ENCODE data around the gene ROBO1. TPM values are rescaled to one million over a fixed set of nuclear protein-coding genes. Genes with fewer than 3 reads are reported as not detected.

The ROBO1 gene
- total and polyA plus RNA-seq, 2 donors (not counting 3 experiments of a cell fraction or from before 2014, with no cell fraction given), result 5.9 to 14.2 TPM

- no peaks in the 10 kb centered on the region for H4K20me1 ChIP-seq (replicated peaks; ENCODE audit: control insufficient read depth, extremely low read depth, insufficient read depth, low read length)
- H3K9me1 ChIP-seq (replicated peaks; ENCODE audit: control insufficient read depth, extremely low read depth, insufficient read depth, low read length), result no peaks in the 10 kb centered on the region
- BruUV-seq (replicated peaks), result no TSS peak
- no peaks in the 10 kb centered on the region for H3K9me3 ChIP-seq (replicated peaks; ENCODE audit: control insufficient read depth, insufficient read depth, low read length)
- POLR2A ChIA-PET, result no interaction called here
- no peaks in the 10 kb centered on the region for H3K79me2 ChIP-seq (ENCODE audit: control insufficient read depth, insufficient read depth, low read length)
- no peaks in the 10 kb centered on the region for H3K4me1 ChIP-seq (ENCODE audit: control insufficient read depth, extremely low read depth, insufficient read depth, low read length)
- H3K27me3 ChIP-seq (ENCODE audit: control insufficient read depth in 2 of 2, insufficient read depth in 2 of 2, low read length in 2 of 2), result no peaks in the 10 kb centered on the region
- H3K4me3 ChIP-seq (replicated peaks in 1 of 3; ENCODE audit: insufficient read depth in 1 of 3, low read depth in 1 of 3, low read length in 3 of 3), result no peak overlapping the region
- dilution Hi-C loops (cut with MboI; ENCODE audit: extremely low pct_ligation_motif_present, low sequenced_read_pairs), result no loop called here
- no peak overlapping the region for H3K27ac ChIP-seq (ENCODE audit: insufficient read depth, low read depth, low read length)
- intact Hi-C loops (cut with micrococcal nuclease), result no loop called here
- H2AFZ ChIP-seq (ENCODE audit: low read depth, low read length), result no peak overlapping the region
- no peaks in the 10 kb centered on the region for H3K36me3 ChIP-seq (ENCODE audit: control insufficient read depth in 2 of 2, extremely low read depth in 1 of 2, insufficient read depth in 2 of 2, low read length in 2 of 2)
- no peak for DNase-seq (ENCODE audit: low read depth, low spot score)
- no peak overlapping the region for H3K4me2 ChIP-seq (ENCODE audit: insufficient read depth, low read length)
- CTCF ChIA-PET, result no interaction called here
- no peak overlapping the region for H3K9ac ChIP-seq (replicated peaks; ENCODE audit: extremely low read depth, insufficient read depth, low read length)
- FAIRE-seq, result no peak
- TF ChIP-seq MAX (IDR thresholded peaks at IDR 0.05; ENCODE audit: insufficient read depth, insufficient read length), result no peak
These were observed 113.8 kb downstream of the ROBO1 start for GRCh38 chr3:79654019-79654418.

GRCh38 chr3:79653266-79653830, 114.5 kb downstream of the ROBO1 start:
- no TSS peak for BruUV-seq (replicated peaks)
- no peaks in the 10 kb centered on the region for H3K79me2 ChIP-seq (ENCODE audit: control insufficient read depth, insufficient read depth, low read length)
- no peak overlapping the region for H3K4me3 ChIP-seq (replicated peaks in 1 of 3; ENCODE audit: insufficient read depth in 1 of 3, low read depth in 1 of 3, low read length in 3 of 3)
- H3K27ac ChIP-seq (ENCODE audit: insufficient read depth, low read depth, low read length), result no peak overlapping the region
- ChIA-PET CTCF (no interaction called here), POLR2A (no interaction called here)
- intact Hi-C loops (cut with micrococcal nuclease) (no loop called here), dilution Hi-C loops (cut with MboI; ENCODE audit: extremely low pct_ligation_motif_present, low sequenced_read_pairs) (no loop called here)
- TF ChIP-seq GATA2 (IDR thresholded peaks at IDR 0.05; ENCODE audit: insufficient read depth, insufficient read length, low read depth, low read length) (no peak), CTCF (IDR thresholded peaks at IDR 0.05; ENCODE audit: extremely low read depth in 1 of 2, insufficient read depth in 1 of 2, low read depth in 1 of 2, low read length in 2 of 2) (no peak), MYC (IDR thresholded peaks at IDR 0.05; ENCODE audit: low read depth, low read length) (no peak), FOS (IDR thresholded peaks at IDR 0.05; ENCODE audit: borderline replicate concordance, insufficient read depth, low read length) (no peak), POLR2AphosphoS5 (IDR thresholded peaks at IDR 0.05; ENCODE audit: insufficient read depth, low read depth, low read length) (no peak), EZH2 (IDR thresholded peaks at IDR 0.05; ENCODE audit: borderline replicate concordance, low read depth, low read length, severe bottlenecking) (no peak), JUN (IDR thresholded peaks at IDR 0.05; ENCODE audit: borderline replicate concordance, insufficient read depth, insufficient read length, low read depth) (no peak), POLR2A (IDR thresholded peaks at IDR 0.05; ENCODE audit: low read depth, low read length) (no peak), MAX (IDR thresholded peaks at IDR 0.05; ENCODE audit: insufficient read depth, insufficient read length) (no peak)
- no peaks in the 10 kb centered on the region for H3K9me3 ChIP-seq (replicated peaks; ENCODE audit: control insufficient read depth, insufficient read depth, low read length)
- no peaks in the 10 kb centered on the region for H3K27me3 ChIP-seq (ENCODE audit: control insufficient read depth in 2 of 2, insufficient read depth in 2 of 2, low read length in 2 of 2)
- H3K4me1 ChIP-seq (ENCODE audit: control insufficient read depth, extremely low read depth, insufficient read depth, low read length), result no peaks in the 10 kb centered on the region
- H3K4me2 ChIP-seq (ENCODE audit: insufficient read depth, low read length), result no peak overlapping the region
- no peaks in the 10 kb centered on the region for H3K36me3 ChIP-seq (ENCODE audit: control insufficient read depth in 2 of 2, extremely low read depth in 1 of 2, insufficient read depth in 2 of 2, low read length in 2 of 2)
- FAIRE-seq (no peak), DNase-seq (ENCODE audit: low read depth, low spot score) (no peak)
- H3K9ac ChIP-seq (replicated peaks; ENCODE audit: extremely low read depth, insufficient read depth, low read length), result no peak overlapping the region
- no peaks in the 10 kb centered on the region for H4K20me1 ChIP-seq (replicated peaks; ENCODE audit: control insufficient read depth, extremely low read depth, insufficient read depth, low read length)
- H2AFZ ChIP-seq (ENCODE audit: low read depth, low read length), result no peak overlapping the region
- H3K9me1 ChIP-seq (replicated peaks; ENCODE audit: control insufficient read depth, extremely low read depth, insufficient read depth, low read length), result no peaks in the 10 kb centered on the region

Measured in endothelial cell of umbilical vein (primary cell).